Activated CD8-positive, alpha-beta T cell treated with anti-CD3 and anti-CD28 coated beads for 36 hours (primary cell): Measurements from ENCODE around the gene MVK. TPM values are rescaled to one million over a fixed set of nuclear protein-coding genes. Genes with fewer than 3 reads are reported as not detected.

Source experiments
- ATAC-seq: fragments of 200-7000 bp; cut with Tn5 transposase; one replicate; pipeline ENCODE4 v1.10.0; 2021; ENCODE audit warnings: mild to moderate bottlenecking, moderate library complexity
- CTCF ChIA-PET: fragments of 350-600 bp; sonication (Branson Sonifier 250); formaldehyde crosslinking; loops from one replicate; lab custom pipeline; 2021; ENCODE audit warnings: antibody characterized with exemption; lab: Charles Lee
- POLR2A ChIA-PET: fragments of 350-600 bp; sonication (Branson Sonifier 250); formaldehyde crosslinking; loops from one replicate; lab custom pipeline; 2021; ENCODE audit warnings: antibody characterized with exemption; lab: Charles Lee
- DNase-seq: peaks from one replicate; pipeline ENCODE4 v3.0.0-alpha.2; 2020
- H3K27ac Mint-ChIP-seq: one replicate; pipeline ENCODE4 v1.8.0; 2021; ENCODE audit warnings: mild to moderate bottlenecking, mixed read lengths
- H3K27me3 Mint-ChIP-seq: one replicate; pipeline ENCODE4 v1.8.0; 2021; ENCODE audit warnings: mixed read lengths
- H3K36me3 Mint-ChIP-seq: one replicate; pipeline ENCODE4 v1.8.0; 2021; ENCODE audit warnings: low read depth, mixed read lengths
- H3K4me1 Mint-ChIP-seq: one replicate; pipeline ENCODE4 v1.8.0; 2021; ENCODE audit warnings: low read depth, mixed read lengths
- H3K4me3 Mint-ChIP-seq: one replicate; pipeline ENCODE4 v1.8.0; 2021; ENCODE audit warnings: mild to moderate bottlenecking, moderate library complexity, mixed read lengths
- H3K9me3 Mint-ChIP-seq: one replicate; pipeline ENCODE4 v1.8.0; 2021; ENCODE audit warnings: mixed read lengths
- intact Hi-C: fragments of 100-400 bp; cut with micrococcal nuclease; formaldehyde crosslinking; loops from one replicate; pipeline ENCODE4 v1.10.0; 2022
- total RNA-seq, 2 experiments: library from RNA; stranded (reverse); gene quantifications; one replicate each; pipeline ENCODE4 v1.2.3, GENCODE V29; 2021
- TF ChIP-seq, protein P1 (sequence below): fragments of 200-600 bp; IDR thresholded peaks from one replicate; pipeline ENCODE4 v1.8.0; 2022; ENCODE audit warnings: antibody characterized with exemption, mild to moderate bottlenecking

Gene MVK
- total RNA-seq, 2 experiments from 2014 or later: 16.2 to 19.8 TPM

DNA sequence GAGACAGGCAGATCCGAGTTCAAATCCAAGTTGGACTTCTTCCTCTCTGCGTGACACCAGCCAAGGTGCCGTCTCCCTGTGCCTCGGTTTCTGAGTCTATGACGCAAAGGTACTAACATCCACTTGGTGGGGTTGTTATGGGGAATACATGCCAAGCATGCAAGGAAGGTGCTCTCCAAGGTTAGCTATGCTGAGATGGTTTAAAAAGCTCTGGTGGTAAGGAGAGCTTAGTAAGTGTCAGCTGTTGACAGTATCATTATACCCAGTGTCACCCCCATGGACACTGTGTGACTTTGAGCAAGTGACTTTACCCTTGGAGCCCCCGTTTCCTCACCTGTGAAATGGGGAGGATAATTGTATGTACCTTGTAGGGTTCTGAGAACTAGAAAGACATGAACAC lies 22.5 kb upstream of the MVK start:
- no peak overlapping the region for H3K27ac Mint-ChIP-seq
- CTCF ChIA-PET: interaction anchor here (1.2 kb wide), 1 partner anchor 32 kb away, joined by 4 read pairs; no protein-coding TSS in a partner anchor
- ATAC-seq: no peak
- peaks cover 7% of the 10 kb centered on the region for H3K27me3 Mint-ChIP-seq
- no peaks in the 10 kb centered on the region for H3K36me3 Mint-ChIP-seq
- POLR2A ChIA-PET: no interaction called here
- intact Hi-C loops: no loop called here
- no peak overlapping the region for H3K4me3 Mint-ChIP-seq
- H3K4me1 Mint-ChIP-seq: no peaks in the 10 kb centered on the region
- TF ChIP-seq, protein P1, sequence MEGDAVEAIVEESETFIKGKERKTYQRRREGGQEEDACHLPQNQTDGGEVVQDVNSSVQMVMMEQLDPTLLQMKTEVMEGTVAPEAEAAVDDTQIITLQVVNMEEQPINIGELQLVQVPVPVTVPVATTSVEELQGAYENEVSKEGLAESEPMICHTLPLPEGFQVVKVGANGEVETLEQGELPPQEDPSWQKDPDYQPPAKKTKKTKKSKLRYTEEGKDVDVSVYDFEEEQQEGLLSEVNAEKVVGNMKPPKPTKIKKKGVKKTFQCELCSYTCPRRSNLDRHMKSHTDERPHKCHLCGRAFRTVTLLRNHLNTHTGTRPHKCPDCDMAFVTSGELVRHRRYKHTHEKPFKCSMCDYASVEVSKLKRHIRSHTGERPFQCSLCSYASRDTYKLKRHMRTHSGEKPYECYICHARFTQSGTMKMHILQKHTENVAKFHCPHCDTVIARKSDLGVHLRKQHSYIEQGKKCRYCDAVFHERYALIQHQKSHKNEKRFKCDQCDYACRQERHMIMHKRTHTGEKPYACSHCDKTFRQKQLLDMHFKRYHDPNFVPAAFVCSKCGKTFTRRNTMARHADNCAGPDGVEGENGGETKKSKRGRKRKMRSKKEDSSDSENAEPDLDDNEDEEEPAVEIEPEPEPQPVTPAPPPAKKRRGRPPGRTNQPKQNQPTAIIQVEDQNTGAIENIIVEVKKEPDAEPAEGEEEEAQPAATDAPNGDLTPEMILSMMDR: no peak
- H3K9me3 Mint-ChIP-seq: no peaks in the 10 kb centered on the region
- no peak for DNase-seq

GRCh38 chr12:109552971-109553370 lies 20.6 kb upstream of the MVK start:
- H3K4me1 Mint-ChIP-seq: no peaks in the 10 kb centered on the region
- H3K9me3 Mint-ChIP-seq: no peaks in the 10 kb centered on the region
- no peaks in the 10 kb centered on the region for H3K36me3 Mint-ChIP-seq
- no peak overlapping the region for H3K27ac Mint-ChIP-seq
- no peak for ATAC-seq
- CTCF ChIA-PET: interaction anchor here (0.8 to 1.7 kb wide), 3 partner anchors 45 to 222 kb away, joined by 3 to 6 read pairs (median 3); no protein-coding TSS in a partner anchor
- DNase-seq: no peak
- no peaks in the 10 kb centered on the region for H3K27me3 Mint-ChIP-seq
- intact Hi-C loops: no loop called here
- TF ChIP-seq, protein P1: no peak
- POLR2A ChIA-PET: no interaction called here
- no peak overlapping the region for H3K4me3 Mint-ChIP-seq

DNA sequence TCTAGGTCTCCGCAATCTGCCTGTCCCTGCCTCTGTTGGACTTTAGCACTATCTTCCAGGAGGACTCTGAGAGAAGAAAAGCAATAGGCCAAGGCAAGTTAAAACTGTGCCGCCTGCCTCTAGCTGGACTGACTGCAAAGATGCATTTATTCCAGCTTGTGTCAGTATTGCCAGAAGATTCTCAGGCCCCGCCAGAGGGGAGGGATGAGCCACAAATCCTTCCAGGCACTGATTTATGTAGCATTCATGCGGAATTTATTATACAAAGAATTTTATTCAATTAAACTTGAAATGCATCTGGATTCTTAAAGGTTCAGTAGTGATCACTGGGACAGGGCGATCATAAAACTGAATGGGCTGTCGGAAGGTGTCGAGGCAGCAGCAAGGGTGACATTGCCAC lies 20.1 kb upstream of the MVK start:
- CTCF ChIA-PET: interaction anchor here (1.7 kb wide), 1 partner anchor 44 kb away, joined by 6 read pairs; no protein-coding TSS in a partner anchor
- no peaks in the 10 kb centered on the region for H3K36me3 Mint-ChIP-seq
- intact Hi-C loops: no loop called here

GRCh38 chr12:109553906-109554500 lies 19.6 kb upstream of the MVK start:
- Mint-ChIP-seq H3K9me3 (no peaks in the 10 kb centered on the region), H3K4me3 (no peak overlapping the region), H3K36me3 (no peaks in the 10 kb centered on the region), H3K27me3 (no peaks in the 10 kb centered on the region), H3K4me1 (no peaks in the 10 kb centered on the region), H3K27ac (no peak overlapping the region)
- DNase-seq (no peak), ATAC-seq (no peak)
- POLR2A ChIA-PET: no interaction called here
- CTCF ChIA-PET: interaction anchor here (1.7 kb wide), 1 partner anchor 44 kb away, joined by 6 read pairs; no protein-coding TSS in a partner anchor
- intact Hi-C loops: no loop called here
- TF ChIP-seq, protein P1: no peak

More for the DNA sequence above, 20.1 kb upstream of the MVK start:
- POLR2A ChIA-PET: no interaction called here
- DNase-seq (no peak), ATAC-seq (no peak)
- H3K4me1 Mint-ChIP-seq: no peaks in the 10 kb centered on the region
- H3K9me3 Mint-ChIP-seq: no peaks in the 10 kb centered on the region
- no peak overlapping the region for H3K27ac Mint-ChIP-seq
- TF ChIP-seq, protein P1: no peak
- H3K27me3 Mint-ChIP-seq: no peaks in the 10 kb centered on the region
- no peak overlapping the region for H3K4me3 Mint-ChIP-seq

DNA sequence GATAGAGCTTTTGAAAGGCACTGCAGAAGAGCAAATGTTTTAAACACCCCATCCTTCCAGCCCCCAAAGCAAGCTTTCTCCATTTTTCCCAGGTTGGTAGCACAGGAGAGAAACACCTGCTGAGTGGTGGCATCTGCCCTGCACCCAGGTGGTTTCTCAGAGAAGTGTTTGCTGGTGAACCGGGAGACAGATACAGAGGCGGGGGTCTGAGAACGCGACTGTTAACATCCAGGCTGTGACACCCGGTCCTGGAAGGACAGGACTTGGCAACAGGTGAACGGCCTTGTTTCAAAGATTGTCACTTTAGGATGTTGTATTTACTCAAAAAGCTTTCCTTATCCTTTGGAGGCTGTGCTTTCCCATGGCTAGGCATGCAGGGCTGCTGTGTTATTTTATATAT lies 18.8 kb upstream of the MVK start:
- no peaks in the 10 kb centered on the region for H3K27me3 Mint-ChIP-seq
- no peaks in the 10 kb centered on the region for H3K4me1 Mint-ChIP-seq
- no peak overlapping the region for H3K4me3 Mint-ChIP-seq
- TF ChIP-seq, protein P1: no peak
- DNase-seq (no peak), ATAC-seq (no peak)
- no peaks in the 10 kb centered on the region for H3K9me3 Mint-ChIP-seq
- ChIA-PET POLR2A (interaction anchor here (0.6 kb wide), 1 partner anchor 182 kb away, joined by 5 read pairs; no protein-coding TSS in a partner anchor), CTCF (no interaction called here)
- no peak overlapping the region for H3K27ac Mint-ChIP-seq
- intact Hi-C loops: no loop called here
- H3K36me3 Mint-ChIP-seq: no peaks in the 10 kb centered on the region
